ENCODE results near the gene EIF1. TPM values are rescaled to one million over a fixed set of nuclear protein-coding genes. Genes with fewer than 3 reads are reported as not detected.

Gene EIF1
- total RNA-seq, 1 experiment from 2014 or later, result 1,082 TPM

DNA sequence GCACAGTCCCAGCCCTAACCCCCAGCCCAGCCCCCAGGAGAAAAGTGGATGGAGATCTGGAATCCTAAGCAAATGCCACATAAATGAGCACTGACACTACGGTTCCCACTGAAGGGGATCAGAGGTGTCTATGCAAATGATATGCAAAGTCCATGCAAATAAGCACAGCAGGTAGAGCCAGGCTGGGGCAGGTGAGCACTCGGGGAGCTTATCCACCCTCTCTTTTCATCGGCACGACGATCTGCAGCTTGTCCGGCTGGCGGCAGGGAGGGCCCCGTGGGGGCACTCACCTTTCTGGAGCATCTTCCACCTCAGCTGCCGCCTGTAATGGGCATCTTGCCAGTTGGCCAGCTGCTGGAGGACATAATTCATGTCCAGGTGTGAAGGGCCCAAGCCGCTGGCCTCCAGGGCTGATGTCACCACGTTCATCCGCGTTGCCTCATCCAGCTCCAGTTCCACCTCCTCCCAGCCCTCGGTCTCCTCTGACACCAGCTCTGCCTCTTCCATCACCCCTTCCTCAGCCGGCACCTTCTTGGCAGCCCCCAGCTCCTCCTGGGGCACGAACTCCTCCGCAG lies 35.9 kb downstream of the EIF1 start:
- TF ChIP-seq RAD21 (IDR thresholded peaks at IDR 0.05; ENCODE audit: low read depth) (no peak), CEBPB (IDR thresholded peaks at IDR 0.05; ENCODE audit: low read depth) (no peak), POLR2A (IDR thresholded peaks at IDR 0.05; ENCODE audit: borderline replicate concordance, extremely low read depth, insufficient read depth, insufficient read length) (no peak), EGR1 (IDR thresholded peaks at IDR 0.05; ENCODE audit: low read depth) (no peak), SIN3A (IDR thresholded peaks at IDR 0.05; ENCODE audit: low read depth) (no peak), EZH2phosphoT487 (IDR thresholded peaks at IDR 0.05; ENCODE audit: borderline replicate concordance) (no peak), FOSL1 (IDR thresholded peaks at IDR 0.05; ENCODE audit: low read depth) (no peak), ZFX (IDR thresholded peaks at IDR 0.05) (no peak), SRF (IDR thresholded peaks at IDR 0.05; ENCODE audit: low read depth) (no peak), TCF7L2 (IDR thresholded peaks at IDR 0.05; ENCODE audit: borderline replicate concordance, extremely low read depth, insufficient read depth, insufficient read length) (no peak), YY1 (IDR thresholded peaks at IDR 0.05; ENCODE audit: extremely low read depth, insufficient replicate concordance, low read depth, low read length) (no peak), SP1 (IDR thresholded peaks at IDR 0.05; ENCODE audit: low read depth) (no peak)
- TF ChIP-seq, protein P1, sequence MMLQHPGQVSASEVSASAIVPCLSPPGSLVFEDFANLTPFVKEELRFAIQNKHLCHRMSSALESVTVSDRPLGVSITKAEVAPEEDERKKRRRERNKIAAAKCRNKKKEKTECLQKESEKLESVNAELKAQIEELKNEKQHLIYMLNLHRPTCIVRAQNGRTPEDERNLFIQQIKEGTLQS (IDR thresholded peaks at IDR 0.05), result no peak
- ChIA-PET CTCF (no interaction called here), RAD21 (ENCODE audit: low non-redundant PET in 1 of 2, low total read pairs in 2 of 2, uncharacterized antibody in 2 of 2, unreplicated experiment in 2 of 2) (no interaction called here), POLR2A (interaction anchor here (1.5 kb wide), 1 partner anchor 10 kb away, joined by 3 read pairs; the partner anchor contains the start of gene HAP1)
- intact Hi-C loops (cut with micrococcal nuclease), result no loop called here
- DNase-seq (ENCODE audit: low read depth, low spot score) (no peak), ATAC-seq (no peak)
- Histone ChIP-seq H3K9me3 (ENCODE audit: control insufficient read depth in 1 of 2, insufficient read depth in 1 of 2, low read depth in 1 of 2, low read length in 2 of 2) (no peaks in the 10 kb centered on the region), H3K27ac (ENCODE audit: low read depth, low read length) (no peak overlapping the region), H3K4me1 (ENCODE audit: control insufficient read depth in 1 of 2, insufficient read depth in 2 of 2, low read length in 2 of 2) (no peaks in the 10 kb centered on the region), H2AFZ (ENCODE audit: low read depth, low read length, poor library complexity, severe bottlenecking) (no peak overlapping the region), H4K20me1 (ENCODE audit: insufficient read depth) (no peaks in the 10 kb centered on the region), H3K27me3 (ENCODE audit: insufficient read depth, low read length) (no peaks in the 10 kb centered on the region), H3K4me2 (ENCODE audit: low read length) (no peak overlapping the region), H3K79me2 (ENCODE audit: insufficient read depth, low read length) (no peaks in the 10 kb centered on the region), H3K36me3 (ENCODE audit: control insufficient read depth in 1 of 2, insufficient read depth in 2 of 2, low read length in 2 of 2) (no peaks in the 10 kb centered on the region), H3K4me3 (replicated peaks in 1 of 2; ENCODE audit: low read depth in 1 of 2, low read length in 2 of 2) (no peak overlapping the region), H3K9ac (ENCODE audit: low read length) (no peak overlapping the region), H3K9me2 (ENCODE audit: insufficient read depth) (no peaks in the 10 kb centered on the region)
- no TSS peak for BruUV-seq (replicated peaks)

All from HCT116 (cell line).